ENCODE data around the gene ACAA2. TPM values are rescaled to one million over a fixed set of nuclear protein-coding genes. Genes with fewer than 3 reads are reported as not detected.

The ACAA2 gene
- total and polyA plus RNA-seq, 2 of the 8 experiments (the other 6 are each of a cell fraction or from before 2014, with no cell fraction given) = 63.4 to 151 TPM

DNA sequence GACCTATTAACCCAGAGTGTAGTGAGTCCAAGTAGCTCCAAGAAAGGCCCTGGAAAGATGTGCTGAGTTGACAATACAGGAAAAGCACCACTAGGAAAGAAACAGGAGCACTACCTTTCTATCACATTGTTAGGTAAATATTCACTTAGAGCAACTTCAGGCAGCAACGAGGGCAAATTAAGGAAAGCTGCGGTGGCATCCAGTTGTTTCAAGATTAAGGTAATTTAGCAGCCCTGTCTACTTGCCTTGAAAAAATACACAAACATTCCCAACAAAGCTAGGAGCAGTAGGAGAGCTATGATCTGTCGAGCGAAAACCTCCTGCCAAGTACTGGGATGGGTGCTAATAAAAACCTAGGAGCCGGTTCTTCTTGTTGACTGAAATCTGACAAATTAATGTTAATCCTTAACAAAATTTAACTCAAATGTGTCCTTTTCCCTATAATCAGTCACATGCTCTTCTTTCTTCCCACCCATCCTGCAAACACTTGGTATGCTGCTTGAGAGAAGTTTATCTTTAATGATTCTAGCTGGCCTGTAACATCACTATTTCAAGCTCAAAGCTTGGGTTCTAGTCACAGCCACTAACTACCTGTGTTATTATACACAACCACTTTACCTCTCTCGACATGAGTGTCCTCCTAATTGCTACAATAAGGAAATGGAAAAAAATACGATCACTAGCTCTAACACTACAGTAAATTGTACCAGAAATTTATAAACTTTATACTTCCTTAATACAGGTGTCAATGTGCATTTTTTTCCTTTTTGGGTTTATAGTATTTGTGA lies 2.0 kb downstream of the ACAA2 start:
- Histone ChIP-seq H3K27me3 (replicated peaks in 1 of 4; ENCODE audit: control insufficient read depth in 3 of 4, extremely low read depth in 1 of 4, insufficient read depth in 3 of 4, low read length in 3 of 4) (no peaks in the 10 kb centered on the region; a peak in 1 of 7 replicates), H3K4me1 (replicated peaks in 1 of 4; ENCODE audit: control insufficient read depth in 3 of 4, insufficient read depth in 4 of 4, low read length in 3 of 4) (peaks cover 2 to 11% (median 8%) of the 10 kb centered on the region in 4 experiments; a peak in 5 of 7 replicates), H4K8ac (ENCODE audit: extremely low read depth, insufficient read depth, low read length) (no peak overlapping the region), H3K4me3 (ENCODE audit: extremely low read depth in 1 of 4, insufficient read depth in 2 of 4, low read depth in 3 of 4, low read length in 4 of 4) (peak overlapping the region in 2 of 4 experiments; percentile 12 to 74; a peak in 3 of 8 replicates), H3K56ac (replicated peaks; ENCODE audit: insufficient read length, low read depth, low read length) (no peak overlapping the region), H4K5ac (ENCODE audit: insufficient read length, low read depth, low read length) (no peak overlapping the region), H3K9ac (replicated peaks in 1 of 4; ENCODE audit: extremely low read depth in 1 of 4, low read depth in 3 of 4, low read length in 3 of 4) (no peak overlapping the region; a peak in 1 of 7 replicates), H3K27ac (ENCODE audit: low read depth, low read length) (no peak overlapping the region), H2BK15ac (ENCODE audit: low read length) (no peak overlapping the region), H4K91ac (replicated peaks; ENCODE audit: insufficient read length, low read length) (no peak overlapping the region), H3K23ac (ENCODE audit: insufficient read length) (no peak overlapping the region), H3K4ac (replicated peaks; ENCODE audit: insufficient read length, low read depth, low read length) (no peak overlapping the region), H2AK5ac (ENCODE audit: low read depth, low read length) (no peak overlapping the region), H2BK120ac (replicated peaks; ENCODE audit: low read depth, low read length) (no peak overlapping the region), H3K9me3 (ENCODE audit: insufficient read depth in 2 of 2, low read depth in 1 of 2, low read length in 1 of 2) (peaks cover 4 to 5% of the 10 kb centered on the region in 2 experiments; a peak in 2 of 4 replicates), H3K79me2 (ENCODE audit: control insufficient read depth in 1 of 2, insufficient read depth in 2 of 2, low read length in 2 of 2) (peaks cover 11 to 68% of the 10 kb centered on the region in 2 experiments), H3K79me1 (ENCODE audit: low read depth, low read length) (peaks cover 2% of the 10 kb centered on the region), H4K20me1 (replicated peaks in 1 of 2; ENCODE audit: control insufficient read depth in 1 of 2, insufficient read depth in 2 of 2, low read length in 2 of 2) (peaks cover 1% of the 10 kb centered on the region in 2 experiments), H3K18ac (ENCODE audit: extremely low read depth, low read length) (no peak overlapping the region), H3K23me2 (ENCODE audit: low read depth, low read length) (peaks cover 12% of the 10 kb centered on the region), H2BK12ac (ENCODE audit: low read depth, low read length) (no peak overlapping the region), H3K14ac (ENCODE audit: insufficient read length) (no peak overlapping the region), H3K36me3 (ENCODE audit: control insufficient read depth in 2 of 4, insufficient read depth in 4 of 4, low read length in 3 of 4) (peaks cover 0 to 5% (median 2%) of the 10 kb centered on the region in 4 experiments; a peak in 2 of 8 replicates), H2BK20ac (ENCODE audit: low read length) (no peak overlapping the region), H2BK5ac (ENCODE audit: low read depth, low read length) (no peak overlapping the region), H3K4me2 (ENCODE audit: insufficient read depth in 1 of 2, low read depth in 2 of 2, low read length in 2 of 2) (peak overlapping the region; percentile 60 to 81), H2AFZ (ENCODE audit: low read length) (no peak overlapping the region)
- FAIRE-seq (peak; percentile 32), DNase-seq (ENCODE audit: low read depth in 1 of 2, low spot score in 2 of 2) (no peak)
- WGBS, 2 experiments (ENCODE audit: extremely low coverage in 1 of 2, insufficient coverage in 1 of 2, insufficient read length in 1 of 2, insufficient replicate concordance in 2 of 2, low coverage in 1 of 2, low lambda C conversion rate in 2 of 2, missing lambda C conversion rate in 1 of 2) = 59% methylated on average over 7 of the region's 7 CpGs; no CpG with 5 or more reads in 1 of the 2 experiments
- ChIA-PET POLR2A (ENCODE audit: partially characterized antibody) (interaction anchor here (1.5 to 3.1 kb wide), 4 partner anchors 14 to 352 kb away, joined by 4 to 10 read pairs (median 4); no protein-coding TSS in a partner anchor), CTCF (ENCODE audit: partially characterized antibody) (interaction anchor here (0.8 to 1.7 kb wide), 6 partner anchors 10 to 311 kb away, joined by 3 to 6 read pairs (median 3); no protein-coding TSS in a partner anchor)
- TF ChIP-seq RBBP5 (IDR thresholded peaks at IDR 0.05; ENCODE audit: borderline replicate concordance, low read depth, low read length) = no peak
- peak; percentile 93 for TF ChIP-seq MAFK (IDR thresholded peaks at IDR 0.05; ENCODE audit: low read depth, low read length)
- no peak for TF ChIP-seq RNF2 (IDR thresholded peaks at IDR 0.05; ENCODE audit: borderline replicate concordance, low read depth, low read length, missing control alignments, poor library complexity, severe bottlenecking)
- TF ChIP-seq SIN3A (conservative IDR thresholded peaks at IDR 0.05 in 1 of 2, IDR thresholded peaks at IDR 0.05 in 1 of 2; ENCODE audit: low read depth in 1 of 2, low read length in 2 of 2) = no peak
- no peak for TF ChIP-seq CBX5 (IDR thresholded peaks at IDR 0.05; ENCODE audit: low read depth, low read length)
- no peak for TF ChIP-seq TEAD4 (IDR thresholded peaks at IDR 0.05; ENCODE audit: low read depth, low read length)
- TF ChIP-seq SP1 (IDR thresholded peaks at IDR 0.05; ENCODE audit: low read depth, low read length) = no peak
